Stimulated activated CD8-positive, alpha-beta memory T cell treated with anti-CD3 and anti-CD28 coated beads, Interleukin-7, amount 100 ng/mL, for 48 hours (primary cell): ENCODE measurements around the gene SLC4A7.
"Not testable (repeated sequence)": the region's sequence is repeated elsewhere in the genome, so short reads cannot be mapped to it uniquely, and the experiment has no call there.

ENCODE experiments used
- DNase-seq, 2 donors: peaks; one replicate each; pipeline ENCODE4 v3.0.0-alpha.2; 2020; ENCODE audit warnings: low read depth in 1 of 2; ENCODE audit errors: extremely low read depth in 1 of 2

SLC4A7 gene

DNA sequence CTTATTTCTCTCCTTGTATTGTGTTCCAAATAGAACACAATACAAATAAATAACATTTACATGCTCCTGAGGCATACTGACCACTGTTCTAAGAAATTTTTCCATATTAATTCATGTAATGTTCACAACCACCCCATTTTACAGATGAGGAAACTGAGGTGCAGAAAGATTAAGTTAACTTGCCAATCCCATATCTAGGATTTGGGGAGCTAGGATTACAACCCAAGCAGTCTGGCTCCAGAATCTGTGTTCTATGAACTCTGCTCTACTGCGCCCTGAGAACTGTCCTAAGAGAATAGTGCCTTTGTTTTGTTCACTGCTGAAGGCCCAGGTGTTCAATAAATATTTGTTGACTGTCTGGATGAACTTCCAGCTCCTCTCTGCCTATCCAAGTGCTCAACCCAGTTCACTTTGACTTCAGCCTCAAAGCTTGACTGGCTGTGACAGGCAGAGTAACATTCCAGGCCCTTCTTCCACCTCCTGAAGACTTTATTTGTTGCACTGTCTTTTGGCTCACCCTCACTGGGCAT, 118.1 kb downstream of the SLC4A7 start:
- no peak for DNase-seq

DNA sequence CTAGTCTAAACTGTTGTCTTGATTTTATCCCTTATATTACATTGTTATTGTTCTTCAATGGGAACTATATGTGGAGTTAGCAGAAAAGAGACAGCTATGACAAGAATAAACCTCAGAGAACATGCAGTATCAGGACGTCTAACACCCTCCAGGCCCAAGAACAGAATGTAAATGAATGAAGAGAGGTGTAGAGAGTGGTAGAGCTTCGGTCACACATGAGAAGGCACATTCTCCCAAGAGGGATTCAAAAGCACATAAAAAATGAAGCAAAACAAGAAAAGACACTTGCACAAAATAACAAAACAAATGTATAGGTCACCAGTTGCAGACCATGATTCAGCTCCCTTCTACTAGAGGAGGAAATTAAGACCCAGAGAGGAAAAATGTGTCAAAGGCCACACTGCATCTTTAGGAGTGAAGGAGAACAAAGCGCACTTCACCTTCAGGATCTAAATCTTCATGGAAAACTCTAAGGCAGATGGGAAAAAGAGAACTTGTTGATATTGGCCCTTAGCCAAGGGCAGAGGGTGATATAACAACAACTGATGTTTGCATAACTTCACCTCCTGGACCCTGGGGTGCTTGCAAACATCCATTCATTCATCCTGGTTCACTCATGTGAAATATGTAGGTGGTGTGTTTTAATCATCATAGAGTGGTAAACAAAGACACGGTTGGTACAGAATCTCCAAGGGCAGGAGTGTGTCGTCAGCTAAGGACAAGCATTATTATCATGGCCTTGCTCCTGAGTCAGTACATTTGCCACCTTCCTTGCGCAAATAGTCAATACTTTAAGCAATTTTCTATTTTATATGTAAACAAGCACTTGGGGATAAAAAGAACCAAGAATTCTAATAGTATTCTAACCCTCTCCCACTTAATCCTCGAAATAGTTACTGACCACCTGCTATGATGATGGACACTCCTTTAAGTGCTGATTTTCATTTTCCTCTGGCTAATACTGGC, 123.8 kb downstream of the SLC4A7 start:
- no peak for DNase-seq

DNA sequence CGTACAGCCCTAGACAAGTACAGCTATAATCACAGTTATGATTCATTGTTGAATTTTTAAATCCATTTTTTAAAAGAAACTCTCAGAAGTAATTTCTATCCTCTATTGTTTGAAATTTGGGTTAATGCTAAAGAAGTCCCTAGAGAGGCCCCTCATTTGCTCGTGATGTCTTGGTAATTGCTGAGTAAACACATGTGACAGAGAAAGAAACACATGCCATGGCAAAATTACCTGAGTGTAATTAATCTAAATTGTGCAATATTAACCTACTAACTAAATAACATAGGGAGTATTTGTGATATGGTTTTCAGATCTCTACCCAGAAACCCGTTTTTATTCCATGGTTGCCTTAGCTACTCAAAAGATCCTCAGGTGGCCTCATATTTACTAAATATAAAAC, 125.8 kb downstream of the SLC4A7 start:
- no peak for DNase-seq

DNA sequence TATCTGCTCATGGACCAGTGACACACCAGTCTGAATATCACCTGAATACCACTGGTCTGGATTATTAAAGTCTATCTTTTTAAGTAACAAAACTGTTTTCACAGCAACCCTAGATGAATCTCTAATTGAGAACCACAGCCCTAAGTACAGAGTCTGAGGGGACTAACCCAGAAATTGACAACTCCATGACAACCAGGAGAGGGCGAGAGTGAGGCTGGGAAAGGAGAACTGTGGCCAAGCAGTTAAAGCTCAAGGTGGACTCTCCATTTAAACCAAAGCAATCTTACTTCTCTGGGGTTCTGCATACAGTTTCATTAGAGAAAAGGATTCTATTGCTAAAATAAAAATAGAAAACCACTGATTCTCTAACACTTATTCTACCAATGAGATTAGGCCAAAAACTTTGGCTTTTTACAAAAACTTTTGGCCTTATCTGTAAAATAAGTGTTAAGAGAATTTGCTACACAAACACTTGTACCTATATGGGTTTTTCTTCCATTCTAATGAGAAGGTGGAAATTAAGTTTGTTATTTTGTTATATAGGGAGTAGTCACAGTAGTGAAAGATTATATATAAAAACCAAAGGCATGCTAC, 126.4 kb downstream of the SLC4A7 start:
- peak in 1 of 2 donors; percentile 48 for DNase-seq

DNA sequence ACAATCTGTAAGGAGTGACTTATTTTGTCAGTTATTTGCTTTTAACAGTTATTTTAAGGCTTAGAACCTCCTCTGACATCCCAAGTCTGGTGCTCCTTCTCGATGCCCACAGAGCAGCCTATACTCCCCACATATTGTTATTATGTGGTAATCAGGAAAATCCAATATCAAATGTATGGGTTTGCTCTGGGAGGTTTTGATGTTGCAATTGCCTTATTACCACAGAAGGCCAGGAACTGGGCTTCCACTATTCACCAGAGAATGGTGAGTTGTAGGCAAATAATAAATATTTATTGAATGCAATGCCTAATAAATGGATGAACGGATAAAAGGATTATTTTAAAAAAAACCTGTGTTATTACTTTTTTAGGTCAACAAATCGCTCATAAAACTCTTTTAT, 127.2 kb downstream of the SLC4A7 start:
- DNase-seq = no peak

DNA sequence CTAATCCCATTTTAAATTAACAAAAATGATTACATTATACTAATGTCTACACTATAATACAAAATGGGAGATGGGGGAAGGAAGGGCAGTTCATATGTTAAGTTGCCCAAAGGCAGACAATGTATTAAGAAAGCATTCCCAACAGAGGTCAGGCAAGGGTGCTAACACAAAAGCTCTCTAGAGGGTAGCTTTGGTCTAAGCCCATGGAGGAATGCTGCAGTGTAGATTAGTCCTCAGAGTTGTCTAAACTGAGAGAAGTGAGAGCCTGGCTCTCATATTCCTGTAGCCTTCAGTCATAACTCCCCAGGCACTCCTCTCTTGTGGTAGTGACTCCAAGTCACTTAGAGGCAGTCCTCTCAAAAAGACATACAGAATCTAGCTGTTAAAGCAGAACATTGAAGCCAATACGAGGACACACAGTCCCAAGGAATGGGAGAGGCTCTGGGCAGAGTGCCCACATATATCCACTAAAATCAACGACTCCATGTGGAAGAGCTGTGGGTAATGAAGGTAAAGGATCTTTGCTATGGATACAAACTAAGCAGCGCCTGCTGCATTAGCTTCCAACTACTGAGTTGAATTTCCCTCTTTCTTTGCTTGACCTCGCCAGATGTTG, 129.5 kb downstream of the SLC4A7 start:
- DNase-seq = no peak

DNA sequence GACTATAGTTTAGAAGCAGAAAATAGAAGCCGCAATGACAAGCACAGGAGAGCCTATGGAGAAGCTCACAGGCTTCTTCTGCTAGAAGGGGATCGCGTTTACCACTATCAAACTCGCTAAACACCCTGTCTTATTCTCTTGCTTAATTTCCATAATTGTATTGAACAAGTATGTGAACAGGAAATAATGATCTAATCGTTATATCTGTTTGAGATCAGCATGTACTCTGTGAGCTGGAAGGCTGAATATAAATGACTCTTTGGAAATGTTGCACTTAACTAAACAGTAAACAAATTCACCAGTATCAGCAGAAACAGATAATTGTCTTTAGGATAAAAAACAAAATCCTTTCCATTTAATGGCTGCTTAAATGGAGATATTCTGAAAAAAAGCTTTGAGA, 130.0 kb downstream of the SLC4A7 start:
- no peak for DNase-seq

DNA sequence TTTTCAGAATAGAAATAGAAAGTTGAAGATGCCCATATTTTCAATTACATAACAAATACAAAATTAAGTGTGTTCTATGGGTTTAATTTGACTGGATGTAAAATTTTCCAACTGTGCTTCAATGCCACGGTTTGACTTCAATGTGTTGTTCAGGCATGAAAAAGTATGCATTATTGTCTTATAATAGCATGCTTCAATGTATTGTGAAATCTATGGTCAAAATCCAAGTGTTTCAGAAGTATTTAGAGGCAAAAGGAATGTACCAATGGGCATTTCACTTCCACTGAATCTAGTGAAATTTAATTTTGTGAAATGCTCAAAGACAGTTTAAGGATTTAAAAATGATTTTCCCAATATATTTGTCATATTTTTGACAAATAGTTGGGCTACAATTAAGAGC, 131.0 kb downstream of the SLC4A7 start:
- no peak for DNase-seq

DNA sequence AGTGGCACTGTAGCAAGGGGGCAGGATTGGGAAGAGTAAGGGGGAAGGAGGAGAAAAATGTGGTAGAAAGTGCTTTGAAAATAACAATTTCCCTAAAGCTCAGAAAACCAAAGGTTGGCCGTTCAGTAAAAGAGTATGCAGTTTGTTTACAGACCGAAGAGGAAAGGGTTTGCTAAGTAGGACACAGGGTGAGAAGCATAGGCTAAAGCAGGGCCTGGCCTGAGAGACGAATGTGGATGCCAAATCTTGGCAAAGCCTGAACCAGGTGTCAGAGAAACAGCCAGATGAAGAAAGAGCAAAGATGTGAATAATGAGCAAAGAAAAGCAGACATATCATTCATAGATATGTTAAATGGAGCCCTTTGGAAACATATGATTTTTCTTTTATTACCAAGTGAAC, 132.1 kb downstream of the SLC4A7 start:
- no peak for DNase-seq

DNA sequence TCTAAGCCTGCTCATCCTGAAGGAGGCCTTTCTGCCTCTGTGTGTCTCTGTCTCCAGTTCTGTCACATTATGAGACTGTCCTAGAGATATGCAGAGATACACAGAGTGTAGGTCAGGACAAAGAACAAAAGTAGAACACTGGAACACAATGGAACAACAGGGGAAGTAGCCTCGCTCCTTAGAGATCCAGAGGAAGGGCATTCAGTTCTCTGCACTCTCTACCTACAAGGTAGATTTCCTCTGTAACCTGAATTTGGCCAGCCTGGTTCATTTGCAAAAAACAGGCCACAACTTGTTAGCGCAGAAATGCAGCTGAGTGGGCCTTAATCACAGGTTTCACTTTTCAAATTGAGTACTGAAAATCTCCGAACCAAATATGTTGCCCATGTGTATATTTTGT, 134.4 kb downstream of the SLC4A7 start:
- no peak for DNase-seq

DNA sequence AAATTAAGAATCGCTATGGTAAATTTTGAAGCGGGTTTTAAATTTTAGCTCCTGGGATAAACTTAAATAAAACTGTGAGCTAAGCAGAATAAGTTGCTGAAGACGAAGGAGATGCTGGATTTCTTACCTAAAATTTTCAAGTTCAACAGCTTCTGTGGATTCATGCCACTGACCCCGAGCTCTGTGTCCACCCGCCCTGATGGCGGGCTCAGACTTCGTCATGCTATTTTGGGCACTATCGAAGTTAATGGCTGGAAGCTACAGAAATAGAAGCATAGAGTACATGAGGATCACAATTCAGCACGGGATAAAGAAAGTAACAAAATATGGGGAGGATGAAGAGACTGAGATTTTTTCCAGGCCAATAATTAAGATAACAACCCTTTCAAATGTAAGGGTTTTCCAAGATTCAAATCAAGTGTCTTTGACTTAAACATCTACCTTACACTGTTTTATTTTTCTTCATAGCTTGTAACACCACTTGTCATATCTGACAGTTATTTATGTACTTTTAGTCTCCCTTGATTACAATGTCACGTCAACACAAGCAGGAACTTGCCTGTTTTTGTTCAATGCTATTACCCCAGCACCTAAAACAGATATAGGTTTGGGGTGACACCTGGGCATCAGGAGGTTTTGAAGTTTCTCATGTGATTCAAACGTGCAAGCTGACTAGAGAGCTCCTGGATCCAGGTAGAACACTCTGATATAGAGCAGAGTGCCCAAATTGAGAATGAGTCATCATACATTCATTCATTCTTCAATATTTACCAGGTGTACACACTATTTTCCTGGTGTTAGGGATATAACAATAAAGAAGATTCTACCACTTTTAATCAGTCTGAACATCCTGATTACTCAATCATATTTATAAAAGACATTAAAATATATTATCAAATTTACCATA, 138.0 kb downstream of the SLC4A7 start:
- DNase-seq = no peak

DNA sequence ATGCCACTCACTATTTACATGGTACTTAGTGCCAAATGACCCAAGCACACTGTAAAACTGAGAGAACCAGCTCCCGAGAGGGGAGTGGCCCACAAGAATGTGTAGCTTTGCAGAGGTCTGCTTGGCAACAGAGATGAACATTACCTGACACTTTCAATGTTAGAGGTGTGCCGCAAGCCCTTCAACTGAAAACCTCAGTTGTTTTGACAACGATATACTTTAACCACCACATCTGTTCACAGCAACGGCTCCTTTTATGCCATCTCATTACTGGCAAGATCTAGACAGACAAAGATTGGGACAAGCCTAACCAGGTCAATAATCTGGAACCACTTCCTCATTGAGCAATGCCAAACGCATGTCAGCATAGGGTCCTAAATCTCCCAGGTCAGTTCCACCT, 138.7 kb downstream of the SLC4A7 start:
- DNase-seq = no peak

DNA sequence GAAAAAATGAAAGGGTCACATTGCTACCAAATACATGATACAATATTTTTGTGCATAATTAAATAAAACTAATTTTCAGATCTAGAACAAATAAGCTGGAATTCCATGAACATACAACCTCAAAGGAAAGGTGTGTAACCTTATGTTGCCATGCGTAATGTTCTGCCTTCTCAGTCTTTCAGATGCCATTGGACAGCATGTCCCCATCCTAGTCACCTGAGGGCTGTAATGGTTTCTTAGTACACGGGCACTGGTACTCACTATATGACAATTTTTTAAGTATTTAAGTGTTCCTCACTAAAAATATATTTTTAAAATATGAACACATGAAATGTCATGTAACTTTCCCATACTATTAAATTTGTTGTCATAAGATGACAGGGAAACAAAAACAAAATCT, 139.1 kb downstream of the SLC4A7 start:
- no peak for DNase-seq

DNA sequence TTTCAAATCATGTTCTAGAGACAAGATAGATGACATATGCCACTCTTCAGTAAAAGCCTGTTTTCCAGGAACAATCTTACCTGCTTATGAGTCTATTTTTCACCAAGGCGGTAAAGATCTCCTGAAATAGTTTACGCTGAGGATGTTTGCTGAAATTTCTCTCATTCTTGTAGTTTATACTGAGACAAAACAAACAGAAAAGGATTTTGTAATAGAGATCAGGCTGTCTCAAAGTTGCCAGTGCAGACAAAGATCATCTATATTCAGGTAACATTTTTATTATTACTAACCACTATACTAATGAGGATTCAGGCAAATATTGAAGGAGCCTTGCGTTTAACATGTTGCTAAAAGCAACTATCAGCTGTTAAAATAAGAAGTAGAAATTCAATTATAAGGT, 140.0 kb downstream of the SLC4A7 start:
- DNase-seq = no peak

DNA sequence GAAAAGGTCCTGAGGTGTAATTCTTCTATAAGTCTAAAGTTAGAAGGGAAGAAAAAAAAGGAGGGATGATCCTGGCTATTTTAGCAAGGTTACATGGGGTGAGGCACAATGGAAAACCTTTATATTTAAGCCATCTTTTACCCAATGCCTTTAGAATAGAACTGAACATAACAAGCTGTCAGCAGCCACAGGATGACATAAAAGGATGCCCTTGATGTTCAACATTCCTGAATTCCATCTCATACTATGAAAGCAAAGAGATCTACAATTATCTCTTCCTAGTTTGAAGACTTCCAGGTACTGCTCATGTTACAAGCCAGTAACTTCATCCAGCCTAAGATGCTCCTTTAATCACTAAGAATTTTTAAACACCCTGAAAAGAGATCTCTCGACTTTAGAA, 141.9 kb downstream of the SLC4A7 start:
- no peak for DNase-seq

DNA sequence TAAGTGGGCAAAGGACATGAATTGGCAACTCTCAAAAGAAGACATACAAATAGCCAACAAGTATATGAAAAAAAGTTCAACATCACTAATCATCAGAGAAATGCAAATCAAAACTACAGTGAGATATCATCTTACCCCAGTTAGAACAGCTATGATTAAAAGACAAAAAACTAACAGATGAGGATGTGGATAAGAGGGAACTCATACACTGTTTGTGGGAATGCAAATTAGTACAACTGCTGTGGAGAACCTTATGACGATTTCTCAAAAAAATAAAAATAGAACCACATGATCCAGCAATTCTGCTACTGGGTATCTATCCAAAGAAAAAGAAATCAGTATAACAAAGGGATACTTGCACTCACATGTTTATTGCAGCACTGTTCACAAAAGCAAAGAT, 143.7 kb downstream of the SLC4A7 start:
- no peak for DNase-seq

DNA sequence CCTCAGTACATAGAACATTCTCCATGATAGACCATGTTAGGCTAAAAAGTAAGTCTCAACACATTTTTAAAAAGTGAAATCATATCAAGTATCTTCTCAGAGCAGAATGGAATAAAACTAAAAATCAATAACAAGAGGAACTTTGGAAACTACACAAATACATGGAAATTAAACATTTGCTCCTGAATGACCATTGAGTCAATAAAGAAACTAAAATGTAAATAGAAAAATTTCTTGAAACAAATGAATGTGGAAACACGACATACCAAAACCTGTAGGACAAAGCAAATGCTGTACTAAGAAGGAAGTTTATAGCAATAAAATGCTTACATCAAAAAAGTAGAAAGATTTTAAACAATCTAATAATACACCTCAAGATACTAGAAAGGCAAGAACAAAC, 148.6 kb downstream of the SLC4A7 start:
- no peak for DNase-seq

DNA sequence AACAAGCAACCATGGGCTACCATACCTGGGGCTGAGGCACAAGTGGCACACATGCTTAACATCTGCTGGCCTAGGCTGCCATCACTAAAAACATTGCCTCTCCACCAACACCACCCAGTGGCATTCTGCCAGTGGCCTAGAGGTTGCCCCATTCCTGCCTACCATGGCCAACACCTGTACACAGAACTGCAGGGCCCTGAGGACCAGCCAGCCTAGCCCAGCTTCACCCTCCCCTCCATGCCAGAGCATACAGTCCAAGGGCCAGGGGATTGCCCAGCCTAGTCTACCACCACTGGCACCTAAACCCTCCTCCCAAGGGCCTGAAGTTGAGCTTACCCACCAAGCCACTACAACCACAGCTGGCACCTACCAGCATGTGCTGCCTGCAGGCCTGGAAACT, 150.3 kb downstream of the SLC4A7 start:
- DNase-seq = no peak

DNA sequence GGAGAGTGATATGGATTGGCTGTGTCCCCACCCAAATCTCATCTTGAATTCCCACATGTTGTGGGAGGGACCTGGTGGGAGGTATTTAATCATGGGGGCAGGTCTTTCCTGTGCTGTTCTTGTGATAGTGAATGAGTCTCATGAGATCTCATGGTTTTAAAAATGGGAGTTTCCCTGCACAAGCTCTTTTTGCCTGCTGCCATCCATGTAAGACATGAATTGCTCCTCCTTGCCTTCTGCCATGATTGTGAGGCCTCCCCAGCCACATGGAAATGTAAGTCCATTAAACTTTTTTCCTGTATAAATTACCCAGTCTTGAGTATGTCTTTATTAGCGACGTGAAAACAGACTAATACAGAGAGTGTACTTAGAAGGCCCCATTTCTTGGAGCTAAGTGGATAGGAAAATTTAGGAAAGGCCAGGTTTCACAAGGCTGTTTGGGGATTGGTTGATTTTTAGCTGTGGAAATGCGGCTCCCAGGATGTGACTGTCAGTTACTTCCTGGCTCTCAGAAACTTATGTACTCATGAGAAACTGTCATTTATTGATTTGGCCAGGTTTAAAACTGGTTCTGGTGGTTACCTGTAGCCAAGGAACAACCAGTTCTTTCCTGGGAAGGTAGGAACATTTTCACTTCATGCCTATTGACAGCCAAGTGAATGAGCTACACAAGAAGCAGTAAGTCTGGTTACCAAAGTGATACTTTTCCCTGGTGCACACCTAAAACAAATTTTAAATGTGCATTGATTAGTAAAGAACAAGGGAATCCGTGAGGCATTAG, 155.0 kb downstream of the SLC4A7 start:
- not testable (repeated sequence) for DNase-seq
